Natural killer cell (primary cell): ENCODE data around the gene WNT4. TPM values are rescaled to one million over a fixed set of nuclear protein-coding genes. Genes with fewer than 3 reads are reported as not detected.

ENCODE experiments used
- ATAC-seq, 3 donors: fragments of 150-1000 bp in 2 of 3; fragments of 200-7000 bp in 1 of 3; cut with Tn5 transposase; 1 replicate in 1 of 3; 2 replicates in 2 of 3; pipeline ENCODE4 v1.10.0; 2021; ENCODE audit warnings: mild to moderate bottlenecking in 2 of 3, moderate library complexity in 2 of 3
- DNase-seq, 2 donors: peaks; one replicate each; pipeline versions ENCODE4 v3.0.0 to v3.0.0-alpha.2; 2013 to 2021; ENCODE audit warnings: mixed read lengths in 1 of 2
- H3K27ac ChIP-seq: one replicate; pipeline ENCODE4 v1.5.1; 2013; ENCODE audit warnings: mild to moderate bottlenecking, low read length
- H3K27me3 ChIP-seq: one replicate; pipeline ENCODE4 v1.6.1; 2013; ENCODE audit warnings: low read length; ENCODE audit not compliant: control insufficient read depth, insufficient read depth
- H3K36me3 ChIP-seq: one replicate; pipeline ENCODE4 v1.6.1; 2013; ENCODE audit warnings: low read length; ENCODE audit not compliant: control insufficient read depth, insufficient read depth
- H3K4me1 ChIP-seq: one replicate; pipeline ENCODE4 v1.6.1; 2013; ENCODE audit warnings: low read length; ENCODE audit not compliant: control insufficient read depth, insufficient read depth
- H3K4me3 ChIP-seq: one replicate; pipeline ENCODE4 v1.5.1; 2013; ENCODE audit warnings: low read length
- H3K9me3 ChIP-seq: one replicate; pipeline ENCODE4 v1.6.1; 2013; ENCODE audit warnings: low read length; ENCODE audit not compliant: control insufficient read depth, insufficient read depth
- H3K27ac Mint-ChIP-seq, 2 donors: one replicate each; pipeline ENCODE4 v1.8.0; 2022; ENCODE audit warnings: mild to moderate bottlenecking in 2 of 2, mixed read lengths in 2 of 2, moderate library complexity in 1 of 2
- H3K27me3 Mint-ChIP-seq, 2 donors: one replicate each; pipeline ENCODE4 v1.8.0; 2022; ENCODE audit warnings: low read depth in 2 of 2, mixed read lengths in 2 of 2
- H3K36me3 Mint-ChIP-seq: one replicate; pipeline ENCODE4 v1.8.0; 2022; ENCODE audit warnings: mixed read lengths
- H3K4me1 Mint-ChIP-seq, 2 donors: one replicate each; pipeline ENCODE4 v1.8.0; 2022; ENCODE audit warnings: mixed read lengths in 2 of 2
- H3K4me3 Mint-ChIP-seq: one replicate; pipeline ENCODE4 v1.8.0; 2022; ENCODE audit warnings: mild to moderate bottlenecking, moderate library complexity, mixed read lengths
- H3K9me3 Mint-ChIP-seq, 2 donors: one replicate each; pipeline ENCODE4 v1.8.0; 2022; ENCODE audit warnings: mixed read lengths in 2 of 2
- CTCF ChIP-seq: fragments of 200-600 bp; IDR thresholded peaks from one replicate; pipeline ENCODE4 v1.8.0; 2022; ENCODE audit warnings: antibody characterized with exemption
- WGBS: methylation state at CpG from one replicate; pipeline ENCODE4 v1.1.7; 2013; ENCODE audit warnings: missing lambda C conversion rate; ENCODE audit not compliant: insufficient coverage; 5-methylcytosine and 5-hydroxymethylcytosine counted together
- intact Hi-C: fragments of 100-400 bp; cut with micrococcal nuclease; formaldehyde crosslinking; loops from one replicate; pipeline ENCODE4 v1.14.2; 2022
- total RNA-seq, 4 donors: library from RNA; stranded (reverse); fragments of 120-200 nt in 1 of 4; gene quantifications; one replicate each; pipeline versions ENCODE4 v1.2.3 to v1.2.4, GENCODE V29; 2013 to 2022

Gene WNT4
- total RNA-seq, 3 donors from 2014 or later (not counting 1 experiment from before 2014, with no cell fraction given) = not detected

GRCh38 chr1:22104865-22105437 lies 37.9 kb downstream of the WNT4 start:
- H3K4me1 ChIP-seq = peaks cover 23% of the 10 kb centered on the region
- intact Hi-C loops = loop anchor here (1.0 to 10.0 kb wide), 3 partner anchors 38 to 310 kb away; no protein-coding TSS in a partner anchor

GRCh38 chr1:22104094-22104493 lies 38.8 kb downstream of the WNT4 start:
- ATAC-seq (peak in 1 of 3 donors; percentile 7), DNase-seq (no peak)
- Histone ChIP-seq H3K4me3 (no peak overlapping the region), H3K9me3 (no peaks in the 10 kb centered on the region), H3K27ac (peak overlapping the region; percentile 68), H3K27me3 (no peaks in the 10 kb centered on the region), H3K4me1 (peaks cover 23% of the 10 kb centered on the region), H3K36me3 (peaks cover 33% of the 10 kb centered on the region)
- H3K4me1 Mint-ChIP-seq = peaks cover 83 to 85% of the 10 kb centered on the region in 2 donors
- peak overlapping the region; percentile 90 for H3K27ac Mint-ChIP-seq
- H3K9me3 Mint-ChIP-seq = no peaks in the 10 kb centered on the region
- H3K36me3 Mint-ChIP-seq = no peaks in the 10 kb centered on the region
- no peak for TF ChIP-seq CTCF
- intact Hi-C loops = loop anchor here (5.0 to 10.0 kb wide), 2 partner anchors 37 to 311 kb away; no protein-coding TSS in a partner anchor
- 70% methylated on average over 4 of the region's 6 CpGs for WGBS
- H3K4me3 Mint-ChIP-seq = peak overlapping the region; percentile 51
- no peaks in the 10 kb centered on the region for H3K27me3 Mint-ChIP-seq

More at GRCh38 chr1:22104865-22105437, 37.9 kb downstream of the WNT4 start:
- WGBS = 100% methylated on average over 1 of the region's 6 CpGs
- Mint-ChIP-seq H3K4me3 (peak overlapping the region; percentile 51), H3K27ac (peak overlapping the region; percentile 90), H3K27me3 (no peaks in the 10 kb centered on the region), H3K9me3 (no peaks in the 10 kb centered on the region), H3K36me3 (no peaks in the 10 kb centered on the region), H3K4me1 (peaks cover 82 to 86% of the 10 kb centered on the region in 2 donors)
- DNase-seq (peak; percentile 40 to 75), ATAC-seq (peak; percentile 77 to 83 (median 83))
- Histone ChIP-seq H3K9me3 (no peaks in the 10 kb centered on the region), H3K27ac (peak overlapping the region; percentile 68), H3K36me3 (peaks cover 33% of the 10 kb centered on the region), H3K27me3 (no peaks in the 10 kb centered on the region), H3K4me3 (no peak overlapping the region)
- TF ChIP-seq CTCF = no peak

- ATAC-seq (no peak), DNase-seq (no peak)
- intact Hi-C loops = loop anchor here (5.0 to 10.0 kb wide), 2 partner anchors 35 to 312 kb away; no protein-coding TSS in a partner anchor
- no peaks in the 10 kb centered on the region for H3K27me3 ChIP-seq
- Mint-ChIP-seq H3K9me3 (no peaks in the 10 kb centered on the region), H3K4me3 (peak overlapping the region; percentile 9), H3K27ac (peak overlapping the region; percentile 90), H3K36me3 (peaks cover 6% of the 10 kb centered on the region), H3K27me3 (no peaks in the 10 kb centered on the region), H3K4me1 (peaks cover 74 to 79% of the 10 kb centered on the region in 2 donors)
- H3K36me3 ChIP-seq = peaks cover 30% of the 10 kb centered on the region
- no peak overlapping the region for H3K27ac ChIP-seq
- 87% methylated on average over 2 of the region's 3 CpGs for WGBS
- no peak for TF ChIP-seq CTCF
- peaks cover 17% of the 10 kb centered on the region for H3K4me1 ChIP-seq
- no peaks in the 10 kb centered on the region for H3K9me3 ChIP-seq
- no peak overlapping the region for H3K4me3 ChIP-seq
Observed at GRCh38 chr1:22102746-22103145, 40.2 kb downstream of the WNT4 start.
